ENCODE results near the gene ZDHHC8. TPM values are rescaled to one million over a fixed set of nuclear protein-coding genes. Genes with fewer than 3 reads are reported as not detected.

The ZDHHC8 gene
- total RNA-seq, 1 donor: 12.7 TPM

- no peak overlapping the region for H3K4me3 ChIP-seq (ENCODE audit: low read depth, low read length)
- TF ChIP-seq, protein P1, sequence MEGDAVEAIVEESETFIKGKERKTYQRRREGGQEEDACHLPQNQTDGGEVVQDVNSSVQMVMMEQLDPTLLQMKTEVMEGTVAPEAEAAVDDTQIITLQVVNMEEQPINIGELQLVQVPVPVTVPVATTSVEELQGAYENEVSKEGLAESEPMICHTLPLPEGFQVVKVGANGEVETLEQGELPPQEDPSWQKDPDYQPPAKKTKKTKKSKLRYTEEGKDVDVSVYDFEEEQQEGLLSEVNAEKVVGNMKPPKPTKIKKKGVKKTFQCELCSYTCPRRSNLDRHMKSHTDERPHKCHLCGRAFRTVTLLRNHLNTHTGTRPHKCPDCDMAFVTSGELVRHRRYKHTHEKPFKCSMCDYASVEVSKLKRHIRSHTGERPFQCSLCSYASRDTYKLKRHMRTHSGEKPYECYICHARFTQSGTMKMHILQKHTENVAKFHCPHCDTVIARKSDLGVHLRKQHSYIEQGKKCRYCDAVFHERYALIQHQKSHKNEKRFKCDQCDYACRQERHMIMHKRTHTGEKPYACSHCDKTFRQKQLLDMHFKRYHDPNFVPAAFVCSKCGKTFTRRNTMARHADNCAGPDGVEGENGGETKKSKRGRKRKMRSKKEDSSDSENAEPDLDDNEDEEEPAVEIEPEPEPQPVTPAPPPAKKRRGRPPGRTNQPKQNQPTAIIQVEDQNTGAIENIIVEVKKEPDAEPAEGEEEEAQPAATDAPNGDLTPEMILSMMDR (IDR thresholded peaks at IDR 0.05; ENCODE audit: insufficient read depth, low read length): no peak
- no peak for DNase-seq (ENCODE audit: low read depth)
Observed at GRCh38 chr22:20142711-20143621, 11.4 kb downstream of the ZDHHC8 start.

DNA sequence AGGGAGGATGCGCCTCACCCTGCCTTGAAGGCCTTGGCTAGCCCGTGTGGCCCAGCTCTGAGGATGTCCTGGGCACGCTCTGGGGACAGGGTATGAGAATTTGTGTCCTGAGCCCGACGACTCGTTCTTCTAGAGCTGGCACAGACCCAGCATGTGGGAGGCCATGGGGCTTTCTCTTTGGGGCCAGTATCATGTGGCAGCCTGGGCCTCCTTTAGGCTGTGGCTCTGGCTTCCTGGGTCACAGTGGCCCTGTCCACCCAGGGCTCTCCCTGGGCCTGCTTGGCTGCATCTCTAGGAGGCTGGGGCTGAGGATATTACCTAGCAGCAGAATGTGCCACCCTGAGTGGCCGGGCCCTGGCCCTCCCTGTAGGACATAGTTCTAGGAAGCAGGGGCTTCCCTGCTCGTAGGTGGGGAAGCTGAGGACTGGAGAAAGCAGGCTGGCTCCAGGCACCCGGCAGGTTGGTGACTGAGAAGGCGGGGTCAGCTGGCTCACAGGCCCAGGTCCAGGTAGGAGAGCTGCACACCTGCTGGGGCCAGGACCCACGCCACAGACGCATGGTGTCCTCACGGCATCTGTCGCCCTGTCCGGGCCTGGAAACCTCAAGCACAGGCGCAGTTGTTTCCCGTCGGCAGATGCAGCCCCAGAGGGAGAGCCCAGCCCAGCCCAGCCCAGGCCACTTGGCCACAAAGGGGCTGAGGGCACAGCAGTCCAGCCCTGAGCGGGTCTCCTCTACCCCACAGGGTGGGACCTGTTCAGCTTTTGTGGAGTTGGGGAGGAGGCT lies 12.5 kb downstream of the ZDHHC8 start:
- TF ChIP-seq, protein P1 (IDR thresholded peaks at IDR 0.05; ENCODE audit: insufficient read depth, low read length): no peak
- DNase-seq (ENCODE audit: low read depth): no peak
- no peak overlapping the region for H3K4me3 ChIP-seq (ENCODE audit: low read depth, low read length)

DNA sequence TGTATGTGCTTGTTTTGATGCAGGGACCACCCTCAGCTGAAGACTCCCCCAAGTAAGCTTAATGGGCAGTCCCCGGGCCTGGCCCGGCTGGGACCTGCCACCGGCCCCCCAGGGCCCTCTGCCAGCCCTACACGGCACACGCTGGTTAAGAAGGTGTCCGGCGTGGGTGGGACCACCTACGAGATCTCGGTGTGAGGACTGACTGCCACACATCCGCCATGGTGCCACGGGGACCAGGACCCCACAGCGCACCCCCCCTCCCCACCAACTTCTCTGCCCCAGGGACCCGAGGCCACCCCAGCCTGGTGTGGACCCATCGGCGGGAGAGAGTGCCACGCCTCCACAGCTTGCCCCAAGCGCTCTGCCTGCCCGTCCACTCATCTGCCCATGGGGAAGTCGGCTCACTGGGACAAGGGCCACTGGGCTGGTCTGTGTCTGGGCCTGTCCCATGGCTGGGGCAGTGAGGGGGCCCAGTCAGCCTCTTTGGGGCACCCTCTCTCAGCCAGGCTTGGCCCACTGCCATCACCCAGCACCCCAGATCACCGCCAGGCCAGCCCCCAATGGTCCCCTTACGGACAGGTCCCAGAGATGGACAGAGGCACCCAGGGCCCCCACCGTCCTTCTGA lies 13.7 kb downstream of the ZDHHC8 start:
- no peak for DNase-seq (ENCODE audit: low read depth)
- H3K4me3 ChIP-seq (ENCODE audit: low read depth, low read length): no peak overlapping the region
- TF ChIP-seq, protein P1 (IDR thresholded peaks at IDR 0.05; ENCODE audit: insufficient read depth, low read length): no peak

GRCh38 chr22:20145832-20146223 lies 14.2 kb downstream of the ZDHHC8 start:
- TF ChIP-seq, protein P1 (IDR thresholded peaks at IDR 0.05; ENCODE audit: insufficient read depth, low read length): no peak
- H3K4me3 ChIP-seq (ENCODE audit: low read depth, low read length): no peak overlapping the region
- no peak for DNase-seq (ENCODE audit: low read depth)

DNA sequence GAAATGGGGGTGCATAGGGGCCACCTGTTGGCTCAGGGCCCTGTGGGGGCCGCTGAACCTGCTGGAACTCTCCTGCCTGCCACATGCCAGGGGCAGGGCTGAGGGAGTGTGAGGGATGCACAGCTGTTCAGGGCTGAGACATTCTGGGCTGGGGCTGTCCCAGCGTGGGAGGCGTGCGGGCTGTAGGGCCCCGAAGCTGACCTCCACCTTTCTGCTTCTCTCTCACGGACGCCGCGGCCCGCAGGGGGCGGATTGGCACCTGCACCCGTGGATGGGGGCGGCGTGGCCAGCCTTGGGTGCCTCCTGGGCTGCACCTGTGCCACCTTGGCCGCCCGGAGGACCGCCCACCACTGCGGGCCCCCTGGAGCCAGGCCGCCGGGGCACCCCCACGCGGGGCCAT lies 15.2 kb downstream of the ZDHHC8 start:
- H3K4me3 ChIP-seq (ENCODE audit: low read depth, low read length): no peak overlapping the region
- TF ChIP-seq, protein P1 (IDR thresholded peaks at IDR 0.05; ENCODE audit: insufficient read depth, low read length): no peak
- DNase-seq (ENCODE audit: low read depth): no peak

GRCh38 chr22:20147237-20147988 lies 15.8 kb downstream of the ZDHHC8 start:
- no peak for DNase-seq (ENCODE audit: low read depth)
- H3K4me3 ChIP-seq (ENCODE audit: low read depth, low read length): no peak overlapping the region
- TF ChIP-seq, protein P1 (IDR thresholded peaks at IDR 0.05; ENCODE audit: insufficient read depth, low read length): no peak

Measured in fibroblast of the aortic adventitia (primary cell).